GM19099 (cell line): ENCODE measurements around the gene EHMT2.

Source experiments
- POLR2A ChIP-seq: IDR thresholded peaks from 3 replicates; pipeline ENCODE4 v1.6.1; 2011; ENCODE audit warnings: low read depth; ENCODE audit not compliant: insufficient read length; ENCODE audit errors: extremely low read depth

Gene EHMT2

DNA sequence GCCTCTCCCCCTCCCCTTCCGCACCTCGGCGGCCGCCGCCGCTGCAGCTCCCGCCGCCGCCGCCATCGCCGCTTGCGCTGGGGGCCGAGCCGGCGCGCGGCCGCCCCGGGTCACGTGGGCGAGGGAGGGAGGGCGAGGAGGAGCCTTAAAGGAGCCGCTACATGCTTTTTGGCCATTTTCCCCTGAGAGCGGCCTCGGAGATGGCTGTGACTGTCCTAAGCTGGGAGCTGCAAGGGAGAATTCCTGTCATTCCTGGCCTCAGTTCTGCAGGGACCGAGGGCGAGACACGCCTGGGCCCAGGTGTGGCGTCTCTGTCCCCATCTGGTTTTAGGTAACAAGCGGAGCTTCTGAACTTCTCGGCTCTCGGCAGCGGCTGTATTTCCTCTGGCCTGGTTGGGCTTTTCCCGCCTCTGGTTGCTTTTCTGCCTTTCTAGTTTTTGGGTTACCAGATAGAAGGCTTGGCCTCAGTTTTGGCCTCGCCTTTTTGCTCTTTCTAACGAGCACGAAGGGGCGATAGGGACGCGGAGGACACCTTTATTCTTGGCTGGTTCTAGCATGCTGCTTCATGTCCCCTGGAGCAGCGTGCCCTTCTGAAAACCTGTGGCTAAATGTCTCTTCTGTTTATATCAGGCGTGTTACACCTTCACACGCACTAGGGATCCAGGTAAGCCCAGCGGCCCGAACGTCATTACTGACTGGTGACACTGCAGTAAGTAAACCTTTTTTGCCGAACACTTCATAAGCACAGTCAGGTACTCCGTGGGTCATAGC lies at the start of gene EHMT2:
Gene EHMT2, minus strand, starts transcription at position 87 of the 771 bp plus-strand sequence. Its CDS starts 21 bp downstream, at position 66.
- peak; percentile 60 for TF ChIP-seq POLR2A

DNA sequence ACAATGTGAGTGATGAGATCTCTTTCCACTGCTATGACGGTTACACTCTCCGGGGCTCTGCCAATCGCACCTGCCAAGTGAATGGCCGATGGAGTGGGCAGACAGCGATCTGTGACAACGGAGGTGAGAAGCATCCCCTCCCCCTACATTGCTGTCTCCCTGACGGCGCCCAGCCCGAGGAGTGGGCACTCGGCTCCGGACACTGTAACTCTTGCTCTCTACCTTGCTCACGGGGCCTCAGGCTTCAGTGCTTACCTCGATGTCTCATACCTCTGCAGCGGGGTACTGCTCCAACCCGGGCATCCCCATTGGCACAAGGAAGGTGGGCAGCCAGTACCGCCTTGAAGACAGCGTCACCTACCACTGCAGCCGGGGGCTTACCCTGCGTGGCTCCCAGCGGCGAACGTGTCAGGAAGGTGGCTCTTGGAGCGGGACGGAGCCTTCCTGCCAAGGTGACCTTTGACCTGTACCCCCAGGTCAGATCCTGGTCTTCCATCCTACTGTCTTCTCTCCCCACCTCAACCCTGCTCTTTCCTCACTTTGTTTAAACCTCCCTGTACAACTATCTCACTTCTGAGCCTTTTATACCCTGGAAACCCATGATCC lies 49.7 kb upstream of the EHMT2 start:
- TF ChIP-seq POLR2A = no peak

DNA sequence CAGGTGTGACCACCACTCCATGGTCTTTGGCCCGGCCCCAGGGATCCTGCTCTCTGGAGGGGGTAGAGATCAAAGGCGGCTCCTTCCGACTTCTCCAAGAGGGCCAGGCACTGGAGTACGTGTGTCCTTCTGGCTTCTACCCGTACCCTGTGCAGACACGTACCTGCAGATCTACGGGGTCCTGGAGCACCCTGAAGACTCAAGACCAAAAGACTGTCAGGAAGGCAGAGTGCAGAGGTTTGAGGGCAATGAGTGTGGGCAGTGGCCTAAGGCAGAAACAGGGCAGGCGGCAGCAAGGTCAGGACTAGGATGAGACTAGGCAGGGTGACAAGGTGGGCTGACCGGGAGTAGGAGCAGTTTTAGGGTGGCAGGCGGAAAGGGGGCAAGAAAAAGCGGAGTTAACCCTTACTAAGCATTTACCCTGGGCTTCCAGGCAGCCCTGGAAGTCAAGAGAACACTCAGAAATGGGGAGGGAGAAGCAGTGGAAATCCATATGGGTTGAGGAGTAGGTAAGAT lies 48.9 kb upstream of the EHMT2 start:
- no peak for TF ChIP-seq POLR2A

DNA sequence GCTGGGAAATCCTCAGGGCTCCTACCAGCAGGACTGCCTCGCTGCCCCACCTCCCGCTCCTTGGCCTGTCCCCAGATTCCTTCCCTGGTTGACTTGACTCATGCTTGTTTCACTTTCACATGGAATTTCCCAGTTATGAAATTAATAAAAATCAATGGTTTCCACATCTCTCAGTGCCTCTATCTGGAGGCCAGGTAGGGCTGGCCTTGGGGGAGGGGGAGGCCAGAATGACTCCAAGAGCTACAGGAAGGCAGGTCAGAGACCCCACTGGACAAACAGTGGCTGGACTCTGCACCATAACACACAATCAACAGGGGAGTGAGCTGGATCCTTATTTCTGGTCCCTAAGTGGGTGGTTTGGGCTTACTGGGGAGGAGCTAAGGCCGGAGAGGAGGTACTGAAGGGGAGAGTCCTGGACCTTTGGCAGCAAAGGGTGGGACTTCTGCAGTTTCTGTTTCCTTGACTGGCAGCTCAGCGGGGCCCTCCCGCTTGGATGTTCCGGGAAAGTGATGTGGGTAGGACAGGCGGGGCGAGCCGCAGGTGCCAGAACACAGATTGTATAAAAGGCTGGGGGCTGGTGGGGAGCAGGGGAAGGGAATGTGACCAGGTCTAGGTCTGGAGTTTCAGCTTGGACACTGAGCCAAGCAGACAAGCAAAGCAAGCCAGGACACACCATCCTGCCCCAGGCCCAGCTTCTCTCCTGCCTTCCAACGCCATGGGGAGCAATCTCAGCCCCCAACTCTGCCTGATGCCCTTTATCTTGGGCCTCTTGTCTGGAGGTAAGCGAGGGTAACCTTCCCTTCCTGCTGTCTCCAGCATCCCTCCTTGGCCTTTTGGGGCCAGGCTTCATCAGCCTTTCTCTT lies 48.2 kb upstream of the EHMT2 start, which contains the start of gene CFB:
Gene CFB, plus strand, starts transcription at position 589 of the 863 bp plus-strand sequence. Its CDS starts 127 bp downstream, at position 716.
- no peak for TF ChIP-seq POLR2A

DNA sequence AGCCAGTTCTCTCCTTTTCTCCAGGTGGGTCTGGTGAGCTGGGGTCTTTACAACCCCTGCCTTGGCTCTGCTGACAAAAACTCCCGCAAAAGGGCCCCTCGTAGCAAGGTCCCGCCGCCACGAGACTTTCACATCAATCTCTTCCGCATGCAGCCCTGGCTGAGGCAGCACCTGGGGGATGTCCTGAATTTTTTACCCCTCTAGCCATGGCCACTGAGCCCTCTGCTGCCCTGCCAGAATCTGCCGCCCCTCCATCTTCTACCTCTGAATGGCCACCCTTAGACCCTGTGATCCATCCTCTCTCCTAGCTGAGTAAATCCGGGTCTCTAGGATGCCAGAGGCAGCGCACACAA lies 47.6 kb upstream of the EHMT2 start:
- no peak for TF ChIP-seq POLR2A

DNA sequence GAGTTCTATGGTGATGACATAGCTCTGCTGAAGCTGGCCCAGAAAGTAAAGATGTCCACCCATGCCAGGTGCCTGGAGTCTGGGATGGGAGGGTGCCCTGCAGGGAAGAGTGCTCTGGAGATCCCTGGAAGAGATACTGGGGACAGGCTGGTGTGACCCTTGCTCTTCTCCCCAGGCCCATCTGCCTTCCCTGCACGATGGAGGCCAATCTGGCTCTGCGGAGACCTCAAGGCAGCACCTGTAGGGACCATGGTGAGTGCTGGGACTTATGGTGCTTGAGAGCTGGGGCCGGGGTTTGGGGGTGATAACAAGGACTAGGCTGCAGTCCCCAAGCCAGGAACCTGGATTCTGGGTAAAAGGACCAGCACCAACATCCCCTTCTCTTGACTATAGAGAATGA lies 46.2 kb upstream of the EHMT2 start:
- no peak for TF ChIP-seq POLR2A

DNA sequence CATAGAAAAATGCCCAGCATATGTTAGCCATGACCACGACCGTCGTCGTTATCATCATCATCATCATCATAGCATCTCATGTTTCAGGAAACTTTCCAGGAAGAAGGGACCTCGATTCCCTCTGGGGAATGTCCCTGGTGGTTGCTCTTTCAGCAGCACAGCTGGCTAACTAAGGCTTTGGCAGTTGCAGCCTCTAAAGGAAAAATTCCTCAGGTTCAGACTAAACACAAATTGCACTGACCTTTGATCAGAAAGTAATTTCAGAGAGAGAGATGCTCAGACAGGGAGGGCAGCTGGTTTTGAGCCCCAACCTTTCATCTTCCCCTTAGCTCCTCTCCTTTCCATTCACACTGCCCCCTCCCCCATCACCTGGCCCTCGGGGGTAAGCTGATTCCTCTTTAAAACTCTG lies 42.8 kb upstream of the EHMT2 start:
- TF ChIP-seq POLR2A = no peak

DNA sequence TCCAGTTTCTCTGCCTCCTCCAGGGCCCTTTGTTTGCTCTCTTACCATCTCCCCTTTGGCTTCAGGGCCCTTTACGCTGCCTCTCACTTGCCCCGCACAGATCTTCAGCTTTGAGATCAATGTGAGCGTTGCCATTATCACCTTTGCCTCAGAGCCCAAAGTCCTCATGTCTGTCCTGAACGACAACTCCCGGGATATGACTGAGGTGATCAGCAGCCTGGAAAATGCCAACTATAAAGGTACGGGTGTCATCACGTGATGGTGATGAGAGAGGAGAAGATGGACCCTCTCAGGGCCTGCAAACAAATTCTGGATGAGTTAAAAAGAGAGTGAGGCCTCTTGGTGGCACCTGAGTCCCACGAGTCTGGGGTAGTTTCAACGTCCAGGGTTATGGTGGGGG lies 38.3 kb upstream of the EHMT2 start:
- TF ChIP-seq POLR2A = no peak

DNA sequence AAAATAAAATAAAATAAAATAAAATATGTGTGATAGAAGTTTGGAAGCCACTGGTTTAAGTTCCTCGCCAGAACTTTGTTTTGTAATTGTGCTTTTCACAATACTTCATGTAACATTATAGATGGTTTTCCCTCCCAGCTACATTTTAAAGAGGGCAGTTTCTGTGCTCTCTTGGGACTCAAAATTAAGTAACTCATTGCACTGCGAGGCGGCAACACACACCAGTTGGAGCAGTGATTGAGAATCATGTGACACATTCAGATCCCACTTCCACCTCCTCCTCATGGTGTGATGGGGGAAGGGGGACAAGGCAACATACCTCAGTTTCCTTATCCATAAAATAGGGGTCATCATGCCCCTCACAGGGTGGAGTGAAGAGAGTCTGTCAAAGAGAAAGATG lies 37.5 kb upstream of the EHMT2 start:
- no peak for TF ChIP-seq POLR2A

DNA sequence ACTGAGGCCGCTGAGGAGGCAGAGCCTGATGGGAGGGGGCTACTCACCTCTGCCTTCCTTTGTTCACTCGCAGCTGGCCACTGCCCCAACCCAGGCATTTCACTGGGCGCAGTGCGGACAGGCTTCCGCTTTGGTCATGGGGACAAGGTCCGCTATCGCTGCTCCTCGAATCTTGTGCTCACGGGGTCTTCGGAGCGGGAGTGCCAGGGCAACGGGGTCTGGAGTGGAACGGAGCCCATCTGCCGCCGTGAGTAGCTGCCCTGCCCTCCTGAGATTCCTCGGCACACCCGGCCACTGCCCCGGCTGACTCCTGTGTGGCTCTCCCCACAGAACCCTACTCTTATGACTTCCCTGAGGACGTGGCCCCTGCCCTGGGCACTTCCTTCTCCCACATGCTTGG lies 36.0 kb upstream of the EHMT2 start:
- no peak for TF ChIP-seq POLR2A

DNA sequence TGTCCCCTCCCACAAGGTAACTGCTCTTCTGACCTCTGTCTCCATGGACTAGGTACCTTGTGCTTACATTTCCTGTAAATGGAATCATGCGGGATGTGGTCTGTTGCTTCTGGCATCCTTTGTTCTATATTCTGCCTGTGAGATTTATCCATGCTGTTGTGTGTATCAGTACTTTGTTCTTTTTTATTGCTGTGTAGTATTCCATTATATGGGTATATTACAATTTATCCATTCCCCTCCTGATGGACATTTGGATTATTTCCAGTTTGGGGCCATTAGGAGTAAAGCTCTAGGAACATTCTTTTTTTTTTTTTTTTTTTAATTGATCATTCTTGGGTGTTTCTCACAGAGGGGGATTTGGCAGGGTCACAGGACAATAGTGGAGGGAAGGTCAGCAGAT lies 33.5 kb upstream of the EHMT2 start:
- no peak for TF ChIP-seq POLR2A

DNA sequence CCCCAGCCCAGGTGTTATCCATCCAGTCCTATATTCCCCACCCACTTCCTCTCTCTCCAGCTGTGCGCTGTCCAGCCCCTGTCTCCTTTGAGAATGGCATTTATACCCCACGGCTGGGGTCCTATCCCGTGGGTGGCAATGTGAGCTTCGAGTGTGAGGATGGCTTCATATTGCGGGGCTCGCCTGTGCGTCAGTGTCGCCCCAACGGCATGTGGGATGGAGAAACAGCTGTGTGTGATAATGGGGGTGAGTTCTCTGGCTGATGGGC lies 31.1 kb upstream of the EHMT2 start:
- TF ChIP-seq POLR2A = no peak

DNA sequence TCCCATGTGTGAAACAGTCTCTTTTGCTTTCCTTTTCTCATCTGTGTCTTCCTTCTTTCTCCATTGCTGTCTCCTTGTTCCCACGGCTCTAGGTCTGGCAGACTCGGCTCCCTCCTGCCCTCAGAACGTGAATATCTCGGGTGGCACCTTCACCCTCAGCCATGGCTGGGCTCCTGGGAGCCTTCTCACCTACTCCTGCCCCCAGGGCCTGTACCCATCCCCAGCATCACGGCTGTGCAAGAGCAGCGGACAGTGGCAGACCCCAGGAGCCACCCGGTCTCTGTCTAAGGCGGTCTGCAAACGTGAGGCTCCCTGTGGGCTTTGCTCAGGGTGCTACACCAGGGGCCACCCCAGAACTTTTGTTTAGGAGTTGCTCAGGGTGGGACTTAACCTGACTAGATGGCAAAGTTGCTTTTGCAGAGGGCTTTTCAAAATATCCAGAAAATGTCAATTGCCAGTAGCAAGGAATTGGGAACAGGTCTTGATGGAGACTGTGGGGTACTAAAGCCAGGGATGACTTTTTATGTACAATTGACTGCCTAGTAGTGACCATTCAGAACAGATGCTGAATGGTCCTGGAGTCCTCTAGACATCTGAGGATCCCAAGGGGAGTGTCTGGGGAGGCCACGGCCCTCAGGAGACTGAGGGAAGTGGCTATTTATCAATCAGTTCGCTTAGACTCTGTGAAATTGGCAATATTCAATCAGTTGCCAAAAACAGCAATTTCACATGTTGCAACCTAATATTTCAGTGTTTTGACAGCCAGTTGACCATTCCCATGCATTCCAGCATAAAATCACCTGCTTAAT lies 30.6 kb upstream of the EHMT2 start:
- TF ChIP-seq POLR2A = no peak

DNA sequence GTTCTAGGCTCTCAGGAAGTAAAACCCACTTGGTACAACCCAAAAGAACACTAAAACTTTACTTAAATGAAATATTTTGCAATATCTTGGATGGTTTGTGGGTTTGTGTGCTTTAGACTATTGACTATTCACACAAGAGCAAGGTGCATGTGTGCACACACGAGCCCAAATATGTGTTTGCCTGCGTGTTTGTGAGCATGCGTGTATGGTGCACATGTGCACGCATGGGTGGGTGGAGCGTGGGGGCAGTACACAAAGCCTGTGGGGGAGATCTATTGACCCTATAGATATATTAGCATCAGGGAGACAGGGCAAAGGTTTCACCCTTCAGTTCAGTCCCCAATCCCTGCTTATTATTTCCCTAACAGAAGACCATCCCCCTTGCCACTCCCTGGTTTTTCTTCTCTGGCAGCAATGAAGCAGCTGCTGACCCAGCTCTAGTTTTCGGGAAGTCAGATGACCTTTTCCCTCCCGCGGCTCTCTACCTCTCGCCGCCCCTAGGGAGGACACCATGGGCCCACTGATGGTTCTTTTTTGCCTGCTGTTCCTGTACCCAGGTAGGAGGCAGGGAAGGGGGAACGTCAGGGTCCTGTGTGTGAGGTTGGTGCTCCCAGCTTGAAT lies 29.9 kb upstream of the EHMT2 start, which contains the start of gene C2:
Gene C2, plus strand, starts transcription at position 476 of the 621 bp plus-strand sequence. Its CDS starts 36 bp downstream, at position 512.
- TF ChIP-seq POLR2A = no peak

DNA sequence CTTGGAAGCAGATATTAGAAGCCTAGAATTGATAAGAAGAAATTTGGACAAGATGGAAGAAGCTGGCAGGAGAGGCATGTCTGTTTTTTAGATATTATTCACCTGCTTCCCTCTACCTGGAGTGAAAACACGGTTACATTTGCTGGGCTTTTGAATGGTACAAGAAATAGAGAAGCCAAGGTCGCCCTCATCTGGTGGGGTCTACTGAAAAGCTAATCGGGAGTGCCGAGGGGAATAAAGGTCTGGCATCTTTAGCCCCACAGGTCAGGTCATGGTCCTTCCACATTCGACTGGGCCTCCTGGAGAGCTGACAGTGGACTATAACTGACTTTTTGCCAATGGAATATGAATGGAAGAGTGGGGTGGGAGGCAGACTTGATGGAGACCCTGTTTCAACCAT lies 25.4 kb upstream of the EHMT2 start:
- TF ChIP-seq POLR2A = no peak

DNA sequence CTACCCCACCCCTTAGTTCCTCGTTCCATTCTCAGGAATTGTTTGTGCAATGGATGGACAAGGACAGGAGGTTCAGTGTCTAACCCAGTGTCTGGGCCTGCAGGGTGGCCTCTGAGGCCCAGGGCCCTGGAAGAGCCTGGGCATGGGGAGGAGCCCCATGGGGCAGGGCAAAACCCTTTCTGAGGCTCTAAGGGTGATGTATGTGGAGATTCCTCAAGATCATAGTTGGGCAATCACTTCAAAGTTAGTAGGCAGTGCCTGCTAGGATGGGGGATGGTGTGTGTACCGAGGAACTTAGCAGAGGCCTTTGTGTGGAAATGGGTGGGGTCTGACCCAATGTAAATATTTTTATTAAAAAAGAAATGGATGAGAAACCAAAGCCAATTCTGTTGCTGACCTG lies 23.3 kb upstream of the EHMT2 start:
- no peak for TF ChIP-seq POLR2A
